PC-9 (cell line): Measurements from ENCODE around the gene DPH1.

ENCODE experiments used
- CTCF ChIP-seq: fragments of 200-600 bp; sonication (generic); conservative IDR thresholded peaks from 2 replicates; pipeline ENCODE4 v1.6.1; 2017; ENCODE audit warnings: mixed run types, antibody characterized with exemption, mild to moderate bottlenecking, moderate library complexity
- EZH2 ChIP-seq: fragments of 200-600 bp; sonication (generic); IDR thresholded peaks from 2 replicates; pipeline ENCODE4 v1.8.0; 2017; ENCODE audit warnings: antibody characterized with exemption, low read depth

DNA sequence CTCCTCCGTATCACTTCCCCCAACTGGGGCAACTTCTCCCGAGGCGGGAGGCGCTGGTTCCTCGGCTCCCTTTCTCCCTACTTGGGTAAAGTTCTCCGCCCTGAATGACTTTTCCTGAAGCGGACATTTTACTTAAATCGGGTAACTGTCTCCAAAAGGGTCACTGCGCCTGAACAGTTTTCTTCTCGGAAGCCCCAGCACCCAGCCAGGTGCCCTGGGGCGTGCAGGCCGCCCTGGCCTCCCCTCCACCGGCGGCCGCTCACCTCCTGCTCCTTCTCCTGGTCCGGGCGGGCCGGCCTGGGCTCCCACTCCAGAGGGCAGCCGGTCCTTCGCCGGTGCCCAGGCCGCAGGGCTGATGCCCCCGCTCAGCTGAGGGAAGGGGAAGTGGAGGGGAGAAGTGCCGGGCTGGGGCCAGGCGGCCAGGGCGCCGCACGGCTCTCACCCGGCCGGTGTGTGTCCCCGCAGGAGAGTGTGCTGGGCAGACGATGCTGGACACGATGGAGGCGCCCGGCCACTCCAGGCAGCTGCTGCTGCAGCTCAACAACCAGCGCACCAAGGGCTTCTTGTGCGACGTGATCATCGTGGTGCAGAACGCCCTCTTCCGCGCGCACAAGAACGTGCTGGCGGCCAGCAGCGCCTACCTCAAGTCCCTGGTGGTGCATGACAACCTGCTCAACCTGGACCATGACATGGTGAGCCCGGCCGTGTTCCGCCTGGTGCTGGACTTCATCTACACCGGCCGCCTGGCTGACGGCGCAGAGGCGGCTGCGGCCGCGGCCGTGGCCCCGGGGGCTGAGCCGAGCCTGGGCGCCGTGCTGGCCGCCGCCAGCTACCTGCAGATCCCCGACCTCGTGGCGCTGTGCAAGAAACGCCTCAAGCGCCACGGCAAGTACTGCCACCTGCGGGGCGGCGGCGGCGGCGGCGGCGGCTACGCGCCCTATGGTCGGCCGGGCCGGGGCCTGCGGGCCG, 26.5 kb downstream of the DPH1 start:
- TF ChIP-seq CTCF (no peak), EZH2 (no peak)
